GM21717 (cell line): ENCODE measurements around the gene RNASE7.
"Not testable (repeated sequence)": the region's sequence is repeated elsewhere in the genome, so short reads cannot be mapped to it uniquely, and the experiment has no call there.

ENCODE experiments used
- ATAC-seq: cut with Tn5 transposase; IDR thresholded peaks from one replicate; pipeline ENCODE4 v1.9.1; 2021; ENCODE audit warnings: mild to moderate bottlenecking, moderate library complexity; ENCODE audit not compliant: unreplicated experiment

Gene RNASE7, protein sequence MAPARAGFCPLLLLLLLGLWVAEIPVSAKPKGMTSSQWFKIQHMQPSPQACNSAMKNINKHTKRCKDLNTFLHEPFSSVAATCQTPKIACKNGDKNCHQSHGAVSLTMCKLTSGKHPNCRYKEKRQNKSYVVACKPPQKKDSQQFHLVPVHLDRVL

DNA sequence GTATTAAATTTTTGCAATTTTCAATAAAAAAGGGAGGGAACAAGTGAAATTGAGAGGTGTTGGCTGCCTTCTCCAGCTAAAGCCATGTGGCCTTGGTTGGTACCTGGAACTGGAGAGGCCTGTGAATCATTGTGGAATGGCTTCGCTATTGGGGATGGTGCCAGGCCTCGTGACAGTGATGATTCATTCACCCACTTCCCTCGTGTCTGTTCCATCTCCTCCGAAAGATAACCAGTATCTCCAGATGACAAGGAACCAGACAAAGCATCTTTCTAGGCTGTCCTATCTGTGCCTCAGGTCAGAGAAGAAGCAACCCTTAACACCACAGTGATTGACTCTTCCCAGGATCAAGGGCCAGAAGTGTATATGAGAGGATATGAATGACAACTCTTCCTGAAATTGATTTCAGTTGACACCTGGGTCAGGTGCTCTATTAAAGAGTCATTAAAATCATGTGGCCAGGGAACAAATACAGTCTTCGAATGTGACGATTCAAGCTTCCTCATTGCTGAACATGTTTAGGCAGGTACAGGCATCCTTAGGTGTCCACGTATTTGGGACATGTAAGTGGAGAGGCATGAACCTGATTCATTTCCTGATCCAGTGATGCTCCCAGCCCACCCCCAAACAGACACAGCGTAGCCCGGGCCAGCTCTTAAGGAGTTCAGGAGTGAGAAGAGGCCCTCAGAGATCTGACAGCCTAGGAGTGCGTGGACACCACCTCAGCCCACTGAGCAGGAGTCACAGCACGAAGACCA is at the start of gene RNASE7:
RNASE7 (plus strand) TSS at position 687 of the 758 bp plus-strand sequence. CDS start 631 bp downstream, outside the sequence.
- no peak for ATAC-seq

DNA sequence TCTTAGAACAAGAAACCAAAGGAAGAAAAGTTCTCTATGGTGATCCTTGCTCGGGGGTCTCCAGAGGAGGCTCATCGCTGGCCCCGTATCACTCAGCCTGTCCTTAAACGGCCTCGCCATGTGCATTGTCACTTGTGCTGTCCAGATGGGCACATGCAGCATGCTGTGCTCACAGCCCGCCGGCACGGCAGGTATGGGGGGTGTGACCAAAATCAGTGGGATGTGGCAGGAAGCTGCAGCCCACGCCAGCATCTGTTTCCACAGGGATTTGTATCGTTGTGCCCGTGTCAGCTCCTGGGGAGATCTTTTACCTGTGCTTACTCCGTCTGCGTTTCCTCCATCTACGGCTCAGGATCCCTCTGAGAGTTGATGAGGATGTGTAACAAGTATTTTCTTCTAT is 45.6 kb upstream of the RNASE7 start:
- ATAC-seq, result no peak

DNA sequence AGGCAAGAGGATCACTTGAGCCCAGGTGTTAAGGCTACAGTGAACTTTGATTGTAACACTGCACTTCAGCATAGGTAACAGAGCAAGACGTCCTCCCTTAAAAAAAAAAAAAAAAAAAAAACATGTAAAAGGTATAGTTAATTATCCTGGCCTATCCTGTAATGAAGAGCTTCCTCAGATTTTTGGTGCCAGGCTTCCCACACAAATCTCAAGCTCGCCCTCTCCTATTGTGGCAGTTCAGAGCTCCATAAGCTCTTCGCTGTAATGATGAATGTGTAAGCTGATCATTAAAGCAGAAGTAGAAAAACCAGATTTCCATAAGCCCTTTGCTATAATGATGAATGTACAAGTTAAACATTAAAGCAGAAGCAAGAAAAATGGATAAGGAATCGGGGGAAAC is 45.0 kb upstream of the RNASE7 start:
- ATAC-seq, result no peak

DNA sequence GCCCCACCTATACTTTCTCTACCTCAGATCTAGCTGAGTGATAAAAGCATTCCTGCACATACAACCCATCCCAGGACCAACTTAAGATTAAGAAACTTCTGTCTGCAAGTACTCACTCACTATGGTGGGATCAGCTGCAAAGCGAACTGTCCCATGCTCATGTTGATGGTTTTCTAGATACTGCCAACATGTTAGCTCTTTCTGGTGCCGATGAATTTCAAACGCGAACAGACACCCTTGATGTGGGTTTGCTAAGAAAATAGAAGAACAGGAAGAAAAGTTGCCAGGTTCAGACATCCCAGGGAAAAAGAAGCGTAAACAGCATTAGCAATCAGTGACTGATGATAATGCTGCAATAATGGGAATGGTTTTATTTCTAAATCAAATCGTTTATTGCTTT is 44.6 kb upstream of the RNASE7 start:
- ATAC-seq, result no peak

DNA sequence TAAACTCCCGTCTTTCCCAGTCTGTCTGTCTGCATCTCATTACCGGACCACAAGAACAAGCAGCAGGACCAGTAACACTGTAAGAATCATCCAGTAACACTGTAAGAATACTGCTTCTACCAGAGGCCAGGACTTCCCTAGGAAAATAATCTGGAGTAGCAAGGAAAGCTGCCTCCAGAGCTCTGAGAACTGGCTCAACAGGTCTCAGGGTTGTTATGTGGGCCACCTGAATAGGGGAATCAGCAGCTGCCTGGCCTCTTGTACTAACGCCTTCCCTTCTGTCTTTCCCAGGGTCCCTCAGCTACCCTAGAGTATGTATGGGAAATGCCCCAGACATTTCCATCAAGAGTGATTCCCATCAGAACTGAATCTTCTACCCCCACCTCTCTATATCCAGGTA is 44.0 kb upstream of the RNASE7 start:
- ATAC-seq, result no peak

DNA sequence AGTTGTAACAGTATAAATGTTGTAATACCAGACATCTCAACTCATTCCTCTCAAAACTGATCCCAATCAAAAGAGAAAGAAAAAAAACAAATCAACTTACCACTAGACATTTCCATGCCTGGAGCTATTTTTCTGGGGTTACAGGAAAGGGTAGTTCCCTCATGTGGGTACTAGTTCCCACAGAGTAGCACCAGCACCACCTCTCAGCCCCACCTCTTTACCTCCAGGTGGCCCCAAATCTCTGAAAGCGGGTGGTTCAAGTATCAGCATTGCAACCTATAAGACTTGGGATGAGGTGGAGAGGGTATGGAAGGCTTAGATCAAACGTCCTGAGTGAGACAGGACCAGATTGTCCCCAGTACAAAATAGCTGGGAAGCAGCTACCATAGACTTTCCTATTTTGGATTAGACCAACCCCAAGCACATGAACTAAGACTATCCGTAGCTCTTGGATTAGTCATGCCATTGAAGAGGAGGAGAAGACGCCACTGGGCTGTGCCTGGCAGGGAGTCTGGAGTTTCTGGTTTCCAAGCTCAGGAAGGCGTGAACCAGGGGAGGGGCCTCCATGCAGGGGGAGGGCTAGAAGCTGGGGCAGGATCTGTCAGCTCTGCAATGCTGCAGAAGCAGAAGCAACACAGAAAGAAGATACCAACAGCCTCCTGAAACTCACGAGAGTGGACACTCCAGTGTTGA is 43.3 kb upstream of the RNASE7 start, which contains the start of gene SLC39A2:
SLC39A2 (plus strand) TSS at position 620 of the 693 bp plus-strand sequence. CDS start 154 bp downstream, outside the sequence.
- no peak for ATAC-seq

DNA sequence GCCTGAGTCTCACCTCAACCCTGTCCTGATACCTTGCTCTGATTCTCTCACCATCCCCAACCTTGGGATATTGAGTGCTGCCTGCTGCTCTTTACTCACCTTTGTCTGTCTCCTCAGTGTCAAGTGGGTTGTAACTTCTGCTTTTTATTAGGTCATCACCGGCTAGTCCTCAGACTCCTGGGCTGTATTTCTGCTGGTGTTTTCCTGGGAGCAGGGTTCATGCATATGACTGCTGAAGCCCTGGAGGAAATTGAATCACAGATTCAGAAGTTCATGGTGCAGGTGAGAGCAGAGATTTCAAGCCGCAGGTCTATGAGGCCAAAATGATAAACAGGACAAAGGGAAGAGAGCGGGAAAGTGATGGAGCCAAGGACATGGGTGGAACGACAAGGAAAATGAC is 42.6 kb upstream of the RNASE7 start:
- no peak for ATAC-seq

DNA sequence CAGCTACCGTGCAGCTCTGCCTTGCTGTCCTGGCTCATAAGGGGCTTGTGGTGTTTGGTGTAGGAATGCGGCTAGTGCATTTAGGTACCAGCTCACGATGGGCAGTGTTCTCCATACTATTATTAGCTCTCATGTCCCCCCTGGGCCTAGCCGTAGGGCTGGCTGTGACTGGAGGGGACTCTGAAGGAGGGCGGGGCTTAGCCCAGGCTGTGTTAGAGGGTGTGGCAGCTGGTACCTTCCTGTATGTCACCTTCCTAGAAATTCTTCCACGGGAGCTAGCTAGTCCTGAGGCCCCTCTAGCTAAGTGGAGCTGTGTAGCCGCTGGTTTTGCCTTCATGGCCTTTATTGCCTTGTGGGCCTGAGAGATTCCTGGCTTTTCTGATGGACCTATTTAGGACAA is 40.9 kb upstream of the RNASE7 start:
- ATAC-seq, result no peak

DNA sequence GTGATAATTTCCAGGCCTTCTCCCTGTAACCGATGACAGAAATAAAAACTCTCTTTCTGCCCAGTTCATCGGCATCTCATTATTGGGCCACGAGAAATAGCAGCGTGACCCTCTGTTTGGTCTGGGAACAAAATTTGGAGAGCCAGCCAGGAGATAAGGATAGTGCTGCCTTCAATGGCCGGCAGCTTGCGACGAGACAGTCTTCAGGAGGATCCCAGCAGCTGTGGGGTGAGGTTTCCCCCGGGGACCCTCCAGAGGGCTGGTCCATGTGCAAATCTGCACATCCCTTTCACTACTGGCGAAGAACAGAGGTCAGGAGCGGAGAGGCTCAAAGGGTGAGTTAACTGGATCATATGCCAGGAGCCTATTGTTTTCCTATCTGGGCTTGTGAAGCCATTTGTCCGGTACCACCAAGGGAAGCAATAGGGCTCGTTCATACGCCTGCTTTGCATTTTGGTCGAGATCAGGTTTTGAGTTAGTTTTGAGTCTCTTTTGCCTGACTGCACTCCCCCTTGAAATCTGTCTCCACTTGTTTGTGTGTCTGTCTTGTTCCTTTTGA is 38.3 kb upstream of the RNASE7 start:
- ATAC-seq, result no peak

DNA sequence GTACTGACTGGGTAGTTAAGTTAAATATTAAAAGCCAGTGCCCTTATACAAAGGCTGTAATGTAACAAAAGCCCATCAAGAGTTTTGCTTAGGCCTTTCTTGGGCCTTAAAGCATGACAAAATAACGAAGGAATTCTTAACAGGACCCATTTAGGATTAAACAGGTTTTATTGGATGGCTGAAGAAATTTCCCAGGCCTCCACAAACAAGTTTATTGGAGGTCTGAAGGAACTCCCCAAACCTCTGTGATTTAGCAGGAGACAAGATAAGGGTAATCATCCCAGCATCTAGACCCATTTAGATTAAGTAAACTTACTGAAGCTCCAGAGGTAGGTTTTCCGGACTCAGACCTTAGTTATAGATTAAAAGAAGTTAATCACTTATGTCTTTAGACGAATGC is 32.4 kb upstream of the RNASE7 start:
- ATAC-seq, result not testable (repeated sequence)

DNA sequence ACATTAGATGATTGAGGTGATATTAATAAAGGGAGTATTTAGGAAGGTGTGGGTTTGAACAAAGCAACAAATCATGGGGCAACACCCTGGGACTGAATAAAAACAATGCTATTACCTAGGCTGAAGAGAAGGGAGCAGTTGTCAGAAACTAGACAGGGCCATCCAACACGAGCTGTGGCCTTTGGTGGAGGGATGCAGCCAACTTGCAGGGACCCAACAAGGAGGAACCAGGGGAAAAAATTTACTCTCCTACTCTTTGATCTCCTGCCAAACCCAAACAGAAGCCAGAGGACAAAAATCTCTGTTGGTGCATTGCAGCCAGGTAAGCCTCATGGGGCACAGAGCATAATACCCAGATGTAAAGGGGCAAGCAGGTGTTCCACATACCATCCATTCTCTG is 31.0 kb upstream of the RNASE7 start:
- ATAC-seq, result no peak

DNA sequence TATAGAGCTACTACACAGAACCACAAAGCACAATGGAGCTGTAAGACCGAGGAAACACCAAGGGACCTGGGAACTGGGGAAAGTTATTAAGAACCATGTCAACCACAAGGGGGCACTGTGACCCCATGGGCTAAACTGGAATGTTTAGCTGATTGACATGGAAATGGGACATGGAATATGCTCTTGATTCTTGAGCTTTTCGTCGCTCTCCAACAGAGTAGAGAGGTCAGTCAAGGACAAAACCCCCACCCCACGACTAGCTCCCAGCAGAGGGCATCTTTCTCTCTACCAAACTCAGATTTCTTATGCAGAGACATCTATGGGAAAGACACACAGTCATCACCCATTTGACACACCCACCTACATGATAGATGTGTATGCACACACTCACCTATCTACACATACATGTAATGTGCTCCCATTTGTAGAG is 27.4 kb upstream of the RNASE7 start:
- ATAC-seq, result no peak

DNA sequence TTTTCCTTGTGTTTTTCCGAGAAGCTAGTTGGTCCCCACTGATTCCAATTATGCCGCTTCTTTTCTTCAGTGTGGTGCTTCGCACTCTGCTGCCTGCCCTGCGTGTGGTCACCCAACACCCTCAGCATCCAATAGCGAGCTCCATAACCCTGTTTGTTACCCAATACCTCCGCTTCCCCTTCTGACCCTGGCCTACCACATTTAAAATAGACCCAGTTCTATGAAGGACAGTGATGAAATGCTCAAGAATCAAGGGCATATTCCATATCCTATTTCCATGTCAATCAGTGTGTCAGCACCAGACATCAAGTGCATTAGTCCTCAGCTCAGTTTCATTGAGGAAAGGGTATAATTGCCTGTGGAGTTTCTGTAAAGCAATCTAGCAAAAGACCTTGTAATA is 26.9 kb upstream of the RNASE7 start:
- ATAC-seq, result no peak

DNA sequence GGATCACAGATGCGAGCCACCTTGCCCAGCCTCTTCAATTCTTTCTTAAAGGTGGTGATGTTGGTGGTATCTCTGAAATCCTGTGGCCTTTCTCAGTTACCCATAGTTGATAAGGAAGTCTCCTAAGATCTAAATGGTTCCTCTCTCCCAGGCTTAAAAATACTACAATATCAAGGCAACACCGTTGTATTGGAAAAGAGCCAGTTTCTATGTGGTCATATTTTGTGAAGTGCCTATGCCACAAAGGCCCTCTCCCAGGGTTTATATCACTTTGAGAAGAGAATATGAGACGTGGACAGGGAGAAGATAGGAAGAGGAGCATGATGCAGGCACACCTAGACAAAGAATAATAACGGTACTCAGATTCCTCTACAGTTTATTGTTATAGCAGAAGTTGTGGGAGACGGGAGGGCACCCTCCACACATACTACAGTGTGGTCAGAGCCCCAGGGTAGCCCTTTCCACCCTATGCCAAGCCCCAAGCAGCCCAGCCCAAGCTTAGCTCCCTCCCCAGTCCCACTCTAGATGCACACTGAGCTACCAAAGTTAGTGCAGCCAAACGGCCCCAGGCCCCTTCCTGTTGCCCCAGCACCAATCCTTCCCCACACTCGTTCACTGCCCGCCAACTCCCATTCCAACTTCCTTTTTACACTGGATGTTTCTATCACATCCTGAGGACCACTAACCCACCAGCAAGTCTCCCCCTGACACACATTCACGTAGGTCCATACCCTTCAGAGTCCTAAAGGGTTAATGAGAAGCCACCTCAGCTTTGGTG is 25.6 kb upstream of the RNASE7 start:
- no peak for ATAC-seq

DNA sequence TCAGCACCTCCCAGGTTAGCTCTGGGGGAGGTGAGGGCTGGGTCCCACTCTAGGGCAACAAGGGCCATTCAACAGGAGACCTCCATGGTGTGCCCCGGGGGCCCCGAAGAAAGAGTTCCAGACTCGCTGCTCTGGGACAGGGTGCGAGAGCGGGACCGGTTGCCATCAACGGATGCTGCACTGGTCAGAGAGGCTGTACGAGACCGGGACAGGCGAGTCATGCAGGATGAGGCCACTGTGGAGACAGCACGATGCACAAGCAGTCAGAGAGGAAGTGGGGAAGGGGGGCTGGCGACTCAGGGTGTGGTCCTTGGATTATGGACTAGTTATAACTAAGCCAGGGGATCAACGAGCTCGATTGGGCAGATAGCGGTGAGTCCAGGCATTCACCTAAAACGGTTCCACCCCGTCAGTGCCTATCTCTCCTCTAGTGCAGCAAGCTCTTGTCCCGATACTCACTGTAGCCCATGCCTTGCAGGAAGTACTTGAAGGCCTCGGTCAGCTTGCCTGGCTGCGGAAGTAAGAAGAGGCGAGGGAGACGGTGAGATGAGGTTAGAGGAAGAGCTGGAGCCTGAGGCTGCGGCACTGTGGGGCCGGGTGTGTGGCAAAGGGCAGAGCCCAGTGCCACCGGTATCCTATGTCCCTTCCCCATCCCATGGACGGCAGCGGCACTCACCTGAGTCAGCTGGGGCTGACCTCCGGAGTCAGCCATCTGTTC is 24.5 kb upstream of the RNASE7 start:
- ATAC-seq, result no peak

DNA sequence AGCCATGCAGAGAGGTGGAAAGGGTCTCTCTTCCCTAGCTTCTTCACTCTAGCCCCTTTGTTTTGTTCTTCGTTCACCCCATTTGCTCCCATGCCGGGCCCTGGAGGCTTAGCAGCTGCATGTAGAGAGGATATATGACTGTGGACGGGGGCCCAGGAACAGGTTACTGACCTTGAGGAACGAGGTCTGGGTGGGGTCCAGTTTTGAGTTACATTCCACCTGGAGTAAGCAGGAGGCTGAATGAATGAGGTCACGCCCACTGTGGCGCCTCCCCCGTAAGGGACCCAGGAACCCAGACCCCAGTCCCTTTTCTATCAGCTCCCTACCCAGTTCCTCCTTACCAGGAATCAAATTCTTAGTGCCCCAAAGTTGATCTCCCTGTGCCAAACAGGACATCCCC is 23.9 kb upstream of the RNASE7 start:
- ATAC-seq, result no peak

DNA sequence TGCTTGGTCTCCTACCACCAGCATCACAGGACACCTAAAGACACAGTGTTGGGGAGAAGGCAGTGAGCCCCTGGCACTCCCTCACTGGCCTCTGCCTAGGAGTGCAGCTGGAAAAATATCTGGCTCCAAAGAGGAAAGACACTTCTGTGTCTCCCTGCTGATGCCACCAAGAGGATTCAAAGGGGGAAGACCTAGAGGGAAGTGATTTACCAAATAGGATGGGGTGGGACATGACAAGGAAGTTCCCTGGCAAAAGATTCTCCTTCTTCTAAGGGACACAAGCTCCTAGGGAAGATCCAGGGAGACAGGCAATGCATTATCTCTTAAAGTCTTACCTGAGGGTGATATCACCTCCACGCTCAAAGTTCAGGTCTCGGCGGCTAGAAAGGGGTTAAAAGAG is 23.4 kb upstream of the RNASE7 start:
- no peak for ATAC-seq

DNA sequence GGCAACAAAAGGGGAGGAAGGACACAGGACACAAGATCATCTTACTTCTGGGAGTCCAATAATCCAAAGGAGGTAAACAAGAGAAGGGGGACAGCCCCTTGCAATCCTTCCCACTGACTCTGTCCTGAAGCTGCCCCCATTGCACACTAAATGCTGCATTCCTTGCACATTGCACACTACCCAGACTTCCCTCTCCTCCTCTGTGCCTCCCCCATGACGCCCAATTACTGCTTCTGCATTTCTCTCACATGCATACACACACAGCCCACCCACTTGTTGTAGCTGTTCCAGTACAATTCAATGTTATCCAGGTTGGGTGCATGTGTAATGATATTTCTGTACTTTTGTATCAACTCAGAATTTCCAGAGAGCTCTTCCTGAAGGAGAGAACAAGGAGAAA is 22.8 kb upstream of the RNASE7 start:
- no peak for ATAC-seq

DNA sequence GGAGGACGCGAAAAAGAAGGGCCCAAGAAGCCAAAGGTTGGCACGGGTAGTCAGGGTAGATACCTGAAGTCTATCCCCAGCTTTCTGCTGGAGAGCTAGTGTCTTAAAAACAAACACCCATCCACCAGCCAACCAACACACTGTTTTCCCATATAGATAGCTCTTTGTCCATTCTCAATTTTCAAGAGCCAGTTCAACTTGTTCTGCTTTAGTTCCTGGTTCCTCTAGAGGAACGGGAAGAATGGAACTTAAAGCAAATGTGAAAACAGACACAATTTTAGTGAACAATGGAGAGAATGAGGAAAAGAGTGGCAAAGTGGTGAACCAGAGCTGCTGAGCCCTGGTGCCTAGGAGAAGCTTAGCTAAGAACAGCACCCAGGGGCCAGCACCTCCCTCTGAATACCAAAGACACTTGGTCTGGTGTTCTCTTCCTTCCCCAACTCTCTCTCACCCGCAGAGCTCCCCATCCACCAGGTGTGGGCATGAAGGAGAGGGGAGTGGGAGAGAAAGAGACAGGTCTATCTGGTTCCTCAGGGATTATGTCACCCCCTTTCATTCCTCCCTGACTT is 21.1 kb upstream of the RNASE7 start:
- ATAC-seq, result no peak

DNA sequence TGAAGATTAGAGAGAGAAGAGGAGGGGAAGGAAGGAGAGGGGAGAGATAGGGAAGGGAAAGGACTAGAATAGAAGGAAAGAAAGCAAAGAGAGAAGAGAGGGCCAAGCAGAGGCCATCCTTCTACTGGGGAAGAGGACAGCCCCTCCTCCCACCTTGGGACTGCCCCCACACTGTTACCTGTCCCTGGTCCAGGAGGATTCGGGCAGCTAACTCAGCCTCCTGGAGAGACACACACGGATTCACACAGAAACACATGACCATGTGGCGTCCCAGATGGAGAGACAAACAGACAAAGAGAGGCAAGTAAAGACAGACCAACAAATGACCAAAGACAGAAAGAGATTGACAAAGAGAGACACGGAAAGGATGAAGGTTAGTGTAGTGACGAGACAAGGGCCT is 19.5 kb upstream of the RNASE7 start:
- ATAC-seq, result no peak
